ENCODE data around the gene DCDC2. TPM values are rescaled to one million over a fixed set of nuclear protein-coding genes. Genes with fewer than 3 reads are reported as not detected.

DCDC2 gene
- total and polyA plus RNA-seq, 4 donors, result 2.3 to 7.9 (median 2.9) TPM

DNA sequence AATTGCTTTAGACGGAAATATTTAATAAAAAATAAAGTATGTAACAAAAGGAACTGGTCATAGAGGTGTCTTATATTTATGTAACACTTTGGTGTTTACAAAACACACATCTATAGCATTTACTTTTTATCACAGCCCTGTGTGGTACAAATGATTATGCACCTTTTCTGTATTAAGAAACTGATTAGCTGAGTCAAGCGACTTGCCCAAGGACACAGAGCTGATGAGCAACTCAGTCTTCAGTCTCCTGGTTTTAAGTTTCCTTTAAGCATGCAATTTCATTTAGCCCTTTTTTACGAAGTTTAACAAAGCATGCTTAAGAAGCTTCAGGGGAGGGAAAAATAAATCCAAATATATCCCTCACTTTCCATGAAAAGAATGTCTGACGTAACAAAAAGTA, 2.5 kb downstream of the DCDC2 start:
- H3K4me3 ChIP-seq (ENCODE audit: low read depth, low read length), result no peak overlapping the region
- H3K9me3 ChIP-seq (ENCODE audit: control insufficient read depth, insufficient read depth, low read length), result no peaks in the 10 kb centered on the region
- DNase-seq (ENCODE audit: low read depth in 4 of 6, low spot score in 6 of 6), result no peak
- peaks cover 22% of the 10 kb centered on the region for H3K4me1 ChIP-seq (ENCODE audit: control insufficient read depth, insufficient read depth, low read length)
- WGBS (ENCODE audit: insufficient coverage), result no CpG with 5 or more reads among the region's 4 CpGs
- no peak overlapping the region for H3K27ac ChIP-seq (ENCODE audit: low read depth, low read length)
- no peaks in the 10 kb centered on the region for H3K36me3 ChIP-seq (ENCODE audit: control insufficient read depth, insufficient read depth, low read length)
- H3K27me3 ChIP-seq (ENCODE audit: control insufficient read depth, insufficient read depth, low read length), result peaks cover 8% of the 10 kb centered on the region

DNA sequence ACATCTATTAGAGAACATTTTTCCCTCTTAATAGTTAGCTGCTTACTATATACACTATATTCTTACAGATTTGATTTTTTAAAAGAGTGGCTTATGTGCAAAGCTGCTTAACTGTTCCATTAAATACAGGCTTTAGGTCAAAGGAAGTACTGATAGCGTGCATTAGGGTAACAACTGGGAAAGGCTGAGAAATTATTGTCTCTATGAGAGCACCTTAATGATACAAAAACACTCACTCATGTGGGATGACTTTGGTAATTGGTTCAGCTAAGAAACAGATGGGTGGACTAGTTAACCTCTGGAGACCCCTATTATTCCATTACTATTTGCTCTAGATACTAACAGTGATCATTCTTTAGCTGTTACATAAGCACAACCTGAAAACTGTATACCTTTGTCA, 4.0 kb downstream of the DCDC2 start:
- no peak overlapping the region for H3K27ac ChIP-seq (ENCODE audit: low read depth, low read length)
- no CpG with 5 or more reads among the region's 1 CpG for WGBS (ENCODE audit: insufficient coverage)
- no peak overlapping the region for H3K4me3 ChIP-seq (ENCODE audit: low read depth, low read length)
- H3K36me3 ChIP-seq (ENCODE audit: control insufficient read depth, insufficient read depth, low read length), result no peaks in the 10 kb centered on the region
- H3K4me1 ChIP-seq (ENCODE audit: control insufficient read depth, insufficient read depth, low read length), result peaks cover 13% of the 10 kb centered on the region
- H3K9me3 ChIP-seq (ENCODE audit: control insufficient read depth, insufficient read depth, low read length), result no peaks in the 10 kb centered on the region
- peaks cover 8% of the 10 kb centered on the region for H3K27me3 ChIP-seq (ENCODE audit: control insufficient read depth, insufficient read depth, low read length)
- DNase-seq (ENCODE audit: low read depth in 4 of 6, low spot score in 6 of 6), result no peak

- Histone ChIP-seq H3K27me3 (ENCODE audit: control insufficient read depth, insufficient read depth, low read length) (no peaks in the 10 kb centered on the region), H3K9me3 (ENCODE audit: control insufficient read depth, insufficient read depth, low read length) (no peaks in the 10 kb centered on the region), H3K4me1 (ENCODE audit: control insufficient read depth, insufficient read depth, low read length) (peaks cover 2% of the 10 kb centered on the region), H3K36me3 (ENCODE audit: control insufficient read depth, insufficient read depth, low read length) (no peaks in the 10 kb centered on the region), H3K27ac (ENCODE audit: low read depth, low read length) (no peak overlapping the region), H3K4me3 (ENCODE audit: low read depth, low read length) (no peak overlapping the region)
- no CpG with 5 or more reads among the region's 1 CpG for WGBS (ENCODE audit: insufficient coverage)
- DNase-seq (ENCODE audit: low read depth in 4 of 6, low spot score in 6 of 6), result no peak
Measured at GRCh38 chr6:24352434-24352833, 5.4 kb downstream of the DCDC2 start.

GRCh38 chr6:24344976-24345375, 12.9 kb downstream of the DCDC2 start:
- no peaks in the 10 kb centered on the region for H3K36me3 ChIP-seq (ENCODE audit: control insufficient read depth, insufficient read depth, low read length)
- no CpG with 5 or more reads among the region's 3 CpGs for WGBS (ENCODE audit: insufficient coverage)

DNA sequence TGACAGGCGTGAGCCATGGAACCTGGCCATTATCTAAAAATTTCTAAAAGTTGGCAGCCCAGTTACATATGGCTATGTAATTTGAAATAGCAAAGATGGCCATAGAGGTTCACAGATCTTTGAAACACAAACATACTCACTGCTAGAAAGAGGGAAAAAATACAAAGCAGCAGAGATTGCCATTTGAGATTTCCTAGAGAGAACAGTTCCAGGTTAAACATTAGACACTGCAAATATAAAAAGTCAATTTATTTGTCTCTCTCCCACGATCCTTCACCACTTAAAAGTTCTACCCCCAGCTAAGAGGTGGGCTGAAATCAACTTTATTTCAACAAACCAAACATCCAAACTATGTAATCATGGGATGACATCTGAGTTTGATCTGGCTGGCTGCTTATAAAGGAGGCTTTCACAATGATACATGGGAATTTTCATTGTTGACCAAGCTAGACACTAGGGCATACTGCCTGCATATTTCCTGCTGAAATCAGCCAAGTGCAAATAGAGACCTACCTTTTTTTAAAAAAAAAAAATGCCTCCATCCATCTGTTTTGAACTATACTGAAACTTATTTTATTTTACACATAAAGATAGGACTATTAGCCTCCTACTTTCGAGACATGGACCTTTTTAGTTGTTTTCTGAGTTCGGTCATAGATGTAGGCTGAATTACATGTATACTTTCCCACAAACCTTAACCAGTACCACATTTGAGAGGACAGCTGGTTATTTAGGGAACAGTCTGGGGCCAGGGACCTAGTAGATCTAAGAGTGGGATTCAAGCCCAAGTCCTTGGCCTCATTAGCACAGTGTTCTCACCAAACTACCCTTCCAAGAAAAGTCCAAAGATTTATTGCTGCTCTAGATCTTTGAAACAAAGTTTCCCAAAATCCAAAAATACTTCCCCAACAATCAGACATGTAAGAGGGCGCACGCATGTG, 16.6 kb downstream of the DCDC2 start:
- no peaks in the 10 kb centered on the region for H3K9me3 ChIP-seq (ENCODE audit: control insufficient read depth, insufficient read depth, low read length)
- H3K27ac ChIP-seq (ENCODE audit: low read depth, low read length), result no peak overlapping the region
- WGBS (ENCODE audit: insufficient coverage), result 100% methylated on average over 1 of the region's 6 CpGs
- no peaks in the 10 kb centered on the region for H3K27me3 ChIP-seq (ENCODE audit: control insufficient read depth, insufficient read depth, low read length)
- peak in 1 of 6 donors; percentile 19 for DNase-seq (ENCODE audit: low read depth in 4 of 6, low spot score in 6 of 6)
- no peak overlapping the region for H3K4me3 ChIP-seq (ENCODE audit: low read depth, low read length)
- H3K36me3 ChIP-seq (ENCODE audit: control insufficient read depth, insufficient read depth, low read length), result no peaks in the 10 kb centered on the region
- no peaks in the 10 kb centered on the region for H3K4me1 ChIP-seq (ENCODE audit: control insufficient read depth, insufficient read depth, low read length)

More at GRCh38 chr6:24344976-24345375, 12.9 kb downstream of the DCDC2 start:
- Histone ChIP-seq H3K27ac (ENCODE audit: low read depth, low read length) (no peak overlapping the region), H3K9me3 (ENCODE audit: control insufficient read depth, insufficient read depth, low read length) (no peaks in the 10 kb centered on the region), H3K4me3 (ENCODE audit: low read depth, low read length) (no peak overlapping the region), H3K27me3 (ENCODE audit: control insufficient read depth, insufficient read depth, low read length) (no peaks in the 10 kb centered on the region), H3K4me1 (ENCODE audit: control insufficient read depth, insufficient read depth, low read length) (no peaks in the 10 kb centered on the region)
- DNase-seq (ENCODE audit: low read depth in 4 of 6, low spot score in 6 of 6), result no peak

- no peak overlapping the region for H3K27ac ChIP-seq (ENCODE audit: low read depth, low read length)
- WGBS (ENCODE audit: insufficient coverage), result no CpG with 5 or more reads among the region's 3 CpGs
Measured at GRCh38 chr6:24339932-24340331, 17.9 kb downstream of the DCDC2 start.

GRCh38 chr6:24334285-24334684, 23.6 kb downstream of the DCDC2 start:
- H3K4me3 ChIP-seq (ENCODE audit: low read depth, low read length), result no peak overlapping the region
- no peaks in the 10 kb centered on the region for H3K9me3 ChIP-seq (ENCODE audit: control insufficient read depth, insufficient read depth, low read length)
- no peak overlapping the region for H3K27ac ChIP-seq (ENCODE audit: low read depth, low read length)
- 92% methylated on average over 2 of the region's 2 CpGs for WGBS (ENCODE audit: insufficient coverage)
- H3K36me3 ChIP-seq (ENCODE audit: control insufficient read depth, insufficient read depth, low read length), result no peaks in the 10 kb centered on the region
- H3K4me1 ChIP-seq (ENCODE audit: control insufficient read depth, insufficient read depth, low read length), result no peaks in the 10 kb centered on the region
- no peaks in the 10 kb centered on the region for H3K27me3 ChIP-seq (ENCODE audit: control insufficient read depth, insufficient read depth, low read length)
- no peak for DNase-seq (ENCODE audit: low read depth in 4 of 6, low spot score in 6 of 6)

More at GRCh38 chr6:24339932-24340331, 17.9 kb downstream of the DCDC2 start:
- H3K9me3 ChIP-seq (ENCODE audit: control insufficient read depth, insufficient read depth, low read length), result no peaks in the 10 kb centered on the region
- no peaks in the 10 kb centered on the region for H3K27me3 ChIP-seq (ENCODE audit: control insufficient read depth, insufficient read depth, low read length)
- H3K4me3 ChIP-seq (ENCODE audit: low read depth, low read length), result no peak overlapping the region
- H3K36me3 ChIP-seq (ENCODE audit: control insufficient read depth, insufficient read depth, low read length), result no peaks in the 10 kb centered on the region
- H3K4me1 ChIP-seq (ENCODE audit: control insufficient read depth, insufficient read depth, low read length), result no peaks in the 10 kb centered on the region
- no peak for DNase-seq (ENCODE audit: low read depth in 4 of 6, low spot score in 6 of 6)

- Histone ChIP-seq H3K9me3 (ENCODE audit: control insufficient read depth, insufficient read depth, low read length) (no peaks in the 10 kb centered on the region), H3K4me3 (ENCODE audit: low read depth, low read length) (no peak overlapping the region), H3K27ac (ENCODE audit: low read depth, low read length) (no peak overlapping the region), H3K36me3 (ENCODE audit: control insufficient read depth, insufficient read depth, low read length) (no peaks in the 10 kb centered on the region), H3K4me1 (ENCODE audit: control insufficient read depth, insufficient read depth, low read length) (no peaks in the 10 kb centered on the region), H3K27me3 (ENCODE audit: control insufficient read depth, insufficient read depth, low read length) (no peaks in the 10 kb centered on the region)
- no CpG with 5 or more reads among the region's 2 CpGs for WGBS (ENCODE audit: insufficient coverage)
- no peak for DNase-seq (ENCODE audit: low read depth in 4 of 6, low spot score in 6 of 6)
Measured at GRCh38 chr6:24332317-24332716, 25.5 kb downstream of the DCDC2 start.

DNA sequence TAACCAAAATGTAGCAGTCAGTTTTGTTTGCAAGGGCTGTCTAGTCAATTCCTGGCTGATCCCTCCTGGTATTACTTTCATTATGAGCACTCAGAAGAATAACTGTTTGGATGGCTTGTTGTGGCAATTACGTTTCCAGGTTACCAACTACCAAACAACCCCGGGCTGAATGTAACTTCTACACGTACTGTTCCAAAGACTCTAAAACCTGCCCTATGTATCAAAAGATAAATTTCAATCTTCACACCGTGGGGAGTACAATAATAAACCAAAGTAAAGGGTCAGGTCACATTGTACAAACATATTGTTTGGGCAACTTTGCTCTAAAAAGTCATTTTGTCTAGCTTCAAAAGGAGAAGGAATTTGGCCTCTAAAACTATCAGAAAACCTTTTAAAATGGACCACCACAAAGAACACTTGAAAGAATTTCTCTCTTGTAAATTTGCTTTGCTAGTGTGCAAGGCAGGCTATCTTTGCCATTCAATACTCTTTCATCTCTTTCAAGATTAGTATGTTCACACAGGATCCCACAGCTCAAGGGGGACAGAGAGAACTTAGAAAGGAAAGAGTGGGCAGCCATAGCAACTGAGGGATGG, 27.6 kb downstream of the DCDC2 start:
- no peaks in the 10 kb centered on the region for H3K4me1 ChIP-seq (ENCODE audit: control insufficient read depth, insufficient read depth, low read length)
- H3K27me3 ChIP-seq (ENCODE audit: control insufficient read depth, insufficient read depth, low read length), result no peaks in the 10 kb centered on the region
- H3K4me3 ChIP-seq (ENCODE audit: low read depth, low read length), result no peak overlapping the region
- no peak overlapping the region for H3K27ac ChIP-seq (ENCODE audit: low read depth, low read length)
- H3K9me3 ChIP-seq (ENCODE audit: control insufficient read depth, insufficient read depth, low read length), result no peaks in the 10 kb centered on the region
- peak in 2 of 6 donors; percentile 38 to 47 for DNase-seq (ENCODE audit: low read depth in 4 of 6, low spot score in 6 of 6)
- WGBS (ENCODE audit: insufficient coverage), result no CpG with 5 or more reads among the region's 4 CpGs
- no peaks in the 10 kb centered on the region for H3K36me3 ChIP-seq (ENCODE audit: control insufficient read depth, insufficient read depth, low read length)

GRCh38 chr6:24329451-24329850, 28.4 kb downstream of the DCDC2 start:
- Histone ChIP-seq H3K36me3 (ENCODE audit: control insufficient read depth, insufficient read depth, low read length) (no peaks in the 10 kb centered on the region), H3K27ac (ENCODE audit: low read depth, low read length) (no peak overlapping the region), H3K4me1 (ENCODE audit: control insufficient read depth, insufficient read depth, low read length) (no peaks in the 10 kb centered on the region), H3K9me3 (ENCODE audit: control insufficient read depth, insufficient read depth, low read length) (no peaks in the 10 kb centered on the region), H3K27me3 (ENCODE audit: control insufficient read depth, insufficient read depth, low read length) (no peaks in the 10 kb centered on the region), H3K4me3 (ENCODE audit: low read depth, low read length) (no peak overlapping the region)
- DNase-seq (ENCODE audit: low read depth in 4 of 6, low spot score in 6 of 6), result no peak
- no CpG with 5 or more reads among the region's 2 CpGs for WGBS (ENCODE audit: insufficient coverage)

Measured in spinal cord (tissue), 10 donors.